NT2/D1 (cell line): ENCODE data around the gene IER5L.

Experiments
- SUZ12 ChIP-seq: IDR thresholded peaks from 2 replicates; pipeline ENCODE4 v1.6.1; 2011; ENCODE audit not compliant: insufficient read length, insufficient read depth; ENCODE audit errors: extremely low read depth
- YY1 ChIP-seq: IDR thresholded peaks from 2 replicates; pipeline ENCODE4 v1.6.1; 2011; ENCODE audit not compliant: insufficient read length, insufficient read depth
- ZNF274 ChIP-seq: IDR thresholded peaks from 2 replicates; pipeline ENCODE4 v1.6.1; 2011; ENCODE audit warnings: mild to moderate bottlenecking, low read depth, low read length

DNA sequence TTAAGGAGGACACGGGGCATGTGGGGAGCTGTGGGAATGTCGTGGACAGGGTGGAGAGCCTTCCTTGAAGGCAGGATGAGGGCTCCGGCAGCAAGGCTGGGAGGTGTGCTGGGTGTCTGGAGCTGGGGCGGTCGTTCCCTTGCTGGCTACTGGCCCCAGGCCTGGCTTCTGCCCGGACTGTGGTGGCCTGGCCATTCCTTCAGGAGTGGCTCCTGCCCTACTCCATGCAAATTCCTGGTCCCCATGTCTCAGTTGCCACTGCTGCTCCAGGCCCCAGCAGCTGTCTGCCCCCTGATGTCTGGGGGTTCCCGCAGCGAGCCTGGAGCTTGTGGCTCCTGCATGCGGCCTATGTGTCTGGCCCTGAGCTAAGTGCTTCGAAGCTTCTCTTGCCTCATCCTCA, 21.9 kb downstream of the IER5L start:
- TF ChIP-seq YY1 (no peak), ZNF274 (no peak), SUZ12 (no peak)
